ENCODE measurements around the gene SFMBT2.

The SFMBT2 gene

DNA sequence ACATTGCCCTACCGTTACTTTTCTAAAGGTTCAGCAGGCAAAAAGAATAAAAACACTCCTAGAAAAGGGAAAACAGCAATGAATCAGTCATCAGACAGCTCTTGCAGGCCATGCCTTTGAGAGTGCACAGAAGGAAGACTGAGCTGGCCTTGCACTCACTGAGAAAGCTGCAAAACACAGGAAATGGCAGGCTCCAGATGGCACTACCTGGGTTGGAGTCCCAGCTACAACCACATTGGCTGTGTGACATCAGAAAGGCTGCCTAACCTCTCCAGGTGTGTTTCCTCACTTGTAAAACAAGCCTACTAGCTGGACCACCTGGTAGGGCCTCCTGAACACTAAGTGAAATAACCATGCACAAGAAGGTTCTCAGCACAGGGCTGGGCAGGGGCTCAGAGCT, 113.7 kb downstream of the SFMBT2 start:
- Histone ChIP-seq H3K27ac (no peak overlapping the region), H3K36me3 (no peaks in the 10 kb centered on the region), H3K27me3 (no peaks in the 10 kb centered on the region), H3K4me1 (ENCODE audit: control insufficient read depth in 1 of 2, insufficient read depth in 1 of 2, low read depth in 1 of 2, low read length in 1 of 2) (no peaks in the 10 kb centered on the region), H3K4me3 (ENCODE audit: low read depth in 1 of 2, low read length in 1 of 2) (no peak overlapping the region), H3K9me3 (no peaks in the 10 kb centered on the region)
- TF ChIP-seq CTCF (IDR thresholded peaks at IDR 0.05), result no peak

DNA sequence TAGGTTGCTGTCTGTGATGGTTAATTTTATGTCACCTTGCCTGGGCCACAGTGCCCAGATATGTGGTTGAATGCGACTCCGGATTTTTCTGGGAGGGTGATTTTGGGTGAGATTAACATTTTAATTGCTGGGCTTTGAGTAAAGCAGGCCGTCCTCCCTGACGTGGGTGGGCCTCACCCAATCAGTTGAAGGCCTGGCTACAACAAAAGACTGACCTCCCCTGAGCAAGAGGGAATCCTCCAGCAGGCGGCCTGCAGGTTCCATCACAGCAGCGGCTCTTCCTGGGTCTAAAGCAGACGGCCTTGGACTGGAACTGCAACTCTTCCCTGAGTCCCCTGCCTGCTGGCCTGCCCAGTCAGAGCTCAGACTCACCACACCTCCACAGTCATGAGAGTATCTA, 114.2 kb downstream of the SFMBT2 start:
- no peak for TF ChIP-seq CTCF (IDR thresholded peaks at IDR 0.05)

DNA sequence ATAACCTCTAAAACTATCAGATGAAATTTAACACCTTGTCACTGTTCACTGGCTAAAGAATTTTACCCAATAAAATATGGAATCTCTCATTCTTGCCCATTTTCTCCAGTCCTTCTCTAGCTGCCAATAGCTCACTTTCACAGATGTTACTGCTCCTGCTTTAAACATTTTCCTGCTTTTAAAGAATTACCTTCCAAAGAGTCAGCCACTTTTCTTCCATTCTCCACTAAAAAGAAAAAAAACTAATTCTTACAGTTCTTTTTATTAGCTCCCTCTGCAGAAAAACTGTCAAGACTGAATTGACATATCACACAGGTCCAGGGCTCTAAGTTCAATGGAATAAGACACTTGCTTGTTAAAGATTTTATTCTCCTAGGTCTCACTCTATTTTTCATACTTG, 114.8 kb downstream of the SFMBT2 start:
- no peak for TF ChIP-seq CTCF (IDR thresholded peaks at IDR 0.05)
- no peaks in the 10 kb centered on the region for H3K4me1 ChIP-seq (ENCODE audit: control insufficient read depth in 1 of 2, insufficient read depth in 1 of 2, low read depth in 1 of 2, low read length in 1 of 2)
- no peaks in the 10 kb centered on the region for H3K36me3 ChIP-seq
- H3K9me3 ChIP-seq, result no peaks in the 10 kb centered on the region
- no peak overlapping the region for H3K4me3 ChIP-seq (ENCODE audit: low read depth in 1 of 2, low read length in 1 of 2)
- H3K27ac ChIP-seq, result no peak overlapping the region
- no peaks in the 10 kb centered on the region for H3K27me3 ChIP-seq

More for the DNA sequence above, 114.2 kb downstream of the SFMBT2 start:
- H3K4me3 ChIP-seq (ENCODE audit: low read depth in 1 of 2, low read length in 1 of 2), result no peak overlapping the region
- H3K27ac ChIP-seq, result no peak overlapping the region
- no peaks in the 10 kb centered on the region for H3K27me3 ChIP-seq
- H3K4me1 ChIP-seq (ENCODE audit: control insufficient read depth in 1 of 2, insufficient read depth in 1 of 2, low read depth in 1 of 2, low read length in 1 of 2), result no peaks in the 10 kb centered on the region
- H3K9me3 ChIP-seq, result no peaks in the 10 kb centered on the region
- H3K36me3 ChIP-seq, result no peaks in the 10 kb centered on the region

DNA sequence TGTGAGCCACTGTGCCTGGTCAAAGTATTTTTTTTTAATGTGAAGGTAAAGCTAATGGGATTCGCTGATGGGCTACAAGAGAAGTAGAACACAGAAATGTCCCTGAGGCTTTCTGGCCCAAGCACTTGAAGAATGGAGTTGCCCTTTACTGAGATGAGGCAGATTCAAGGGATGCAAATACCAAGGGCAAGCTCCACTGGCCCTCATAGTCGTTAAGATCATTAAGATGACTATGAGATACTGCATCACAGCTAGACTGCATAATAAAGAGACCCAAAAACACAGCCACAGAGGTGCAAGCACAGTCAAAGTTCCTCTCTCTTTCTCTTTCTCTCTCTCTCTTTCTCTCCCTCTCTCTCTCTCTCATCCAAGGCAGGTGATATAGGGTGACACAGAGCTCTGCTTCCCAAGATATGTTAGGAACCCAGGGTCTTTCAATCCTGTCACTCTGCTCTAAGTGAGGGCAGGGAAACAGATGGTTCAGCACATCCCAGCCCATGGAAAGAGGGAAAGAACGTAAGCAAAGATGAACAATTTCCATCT, 117.4 kb downstream of the SFMBT2 start:
- no peak for TF ChIP-seq CTCF (IDR thresholded peaks at IDR 0.05)

DNA sequence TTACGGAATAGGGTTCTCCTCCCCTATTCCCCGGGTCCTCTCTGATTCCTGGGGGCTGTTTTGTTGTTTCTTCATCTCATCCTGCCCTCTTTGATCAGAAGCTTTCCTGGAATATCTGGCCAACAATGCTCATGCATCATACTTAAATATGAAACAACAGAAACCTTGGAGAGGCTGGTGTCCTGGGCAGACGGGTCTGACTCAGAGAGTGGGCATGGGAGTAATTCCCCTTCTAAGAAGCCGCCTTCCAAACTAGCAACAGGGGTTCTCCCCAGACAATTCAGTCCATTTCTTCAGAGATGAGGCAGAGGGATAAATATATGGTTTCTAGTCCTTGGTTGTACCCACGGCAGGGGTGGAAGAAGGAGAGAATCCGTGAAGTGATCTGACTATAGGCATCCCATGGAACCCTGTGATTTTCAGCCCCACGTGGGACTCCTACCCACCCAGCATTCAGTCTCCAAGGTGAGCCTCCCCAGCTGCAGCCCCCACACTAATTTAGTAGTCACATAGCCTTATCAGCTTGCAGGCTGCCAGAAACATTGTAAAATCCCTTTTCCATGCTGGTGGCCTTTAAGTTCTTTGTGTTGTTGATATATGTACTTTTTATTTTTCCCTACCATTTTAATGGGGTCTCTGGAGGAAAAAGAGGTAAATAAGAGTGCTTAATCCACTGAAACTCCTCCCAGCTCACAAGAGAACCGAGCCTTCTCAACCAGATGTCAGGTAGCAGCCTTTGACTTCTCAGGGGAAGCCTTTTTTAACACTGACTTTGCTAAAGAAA, 119.2 kb downstream of the SFMBT2 start:
- no peaks in the 10 kb centered on the region for H3K36me3 ChIP-seq
- no peak for TF ChIP-seq CTCF (IDR thresholded peaks at IDR 0.05)
- peaks cover 6% of the 10 kb centered on the region in 2 experiments for H3K4me1 ChIP-seq (ENCODE audit: control insufficient read depth in 1 of 2, insufficient read depth in 1 of 2, low read depth in 1 of 2, low read length in 1 of 2)
- no peak overlapping the region for H3K27ac ChIP-seq
- no peaks in the 10 kb centered on the region for H3K27me3 ChIP-seq
- no peak overlapping the region for H3K4me3 ChIP-seq (ENCODE audit: low read depth in 1 of 2, low read length in 1 of 2)
- H3K9me3 ChIP-seq, result no peaks in the 10 kb centered on the region

More for the DNA sequence above, 117.4 kb downstream of the SFMBT2 start:
- no peaks in the 10 kb centered on the region for H3K9me3 ChIP-seq
- no peaks in the 10 kb centered on the region for H3K4me1 ChIP-seq (ENCODE audit: control insufficient read depth in 1 of 2, insufficient read depth in 1 of 2, low read depth in 1 of 2, low read length in 1 of 2)
- no peak overlapping the region for H3K27ac ChIP-seq
- no peaks in the 10 kb centered on the region for H3K27me3 ChIP-seq
- H3K36me3 ChIP-seq, result no peaks in the 10 kb centered on the region
- no peak overlapping the region for H3K4me3 ChIP-seq (ENCODE audit: low read depth in 1 of 2, low read length in 1 of 2)
